H1 (cell line): ENCODE data around the gene FRMD4A. TPM values are rescaled to one million over a fixed set of nuclear protein-coding genes. Genes with fewer than 3 reads are reported as not detected.

Source experiments
- CTCF ChIA-PET: fragments of 300-600 bp; sonication (Branson Sonifier 250); formaldehyde crosslinking; loops from one replicate; lab custom pipeline; 2021; ENCODE audit not compliant: partially characterized antibody; lab: Charles Lee
- POLR2A ChIA-PET: fragments of 300-600 bp; sonication (Branson Sonifier 250); formaldehyde crosslinking; loops from one replicate; lab custom pipeline; 2021; ENCODE audit warnings: inconsistent platforms; ENCODE audit not compliant: partially characterized antibody; lab: Charles Lee
- DNase-seq, 2 experiments: peaks; one replicate each; pipeline versions ENCODE4 v3.0.0 to v3.0.0-alpha.2; 2010 to 2022; ENCODE audit warnings: low spot score in 2 of 2, low read depth in 1 of 2, mixed read lengths in 1 of 2
- FAIRE-seq: peaks from 2 replicates; lab custom pipeline; 2011; peaks lifted over from hg19 to GRCh38; lab: Jason Lieb, UNC
- H2AFZ ChIP-seq: 2 replicates; pipeline ENCODE4 v1.8.1; 2012; ENCODE audit warnings: low read length, inconsistent platforms
- H2AK5ac ChIP-seq: 2 replicates; pipeline ENCODE4 v1.6.1; 2013; ENCODE audit warnings: low read depth, low read length
- H2BK120ac ChIP-seq: replicated peaks from 2 replicates; pipeline ENCODE3; 2013; ENCODE audit warnings: low read depth, low read length, inconsistent platforms
- H2BK12ac ChIP-seq: 2 replicates; pipeline ENCODE4 v1.6.1; 2013; ENCODE audit warnings: low read depth, low read length
- H2BK15ac ChIP-seq: 2 replicates; pipeline ENCODE4 v1.6.1; 2013; ENCODE audit warnings: low read length
- H2BK20ac ChIP-seq: 2 replicates; pipeline ENCODE4 v1.6.1; 2013; ENCODE audit warnings: low read length
- H2BK5ac ChIP-seq: 2 replicates; pipeline ENCODE4 v1.6.1; 2013; ENCODE audit warnings: low read depth, low read length
- H3K14ac ChIP-seq: 2 replicates; pipeline ENCODE4 v1.6.1; 2013; ENCODE audit warnings: inconsistent platforms; ENCODE audit not compliant: insufficient read length
- H3K18ac ChIP-seq: 2 replicates; pipeline ENCODE4 v1.6.1; 2013; ENCODE audit warnings: low read length; ENCODE audit errors: extremely low read depth
- H3K23ac ChIP-seq: 2 replicates; pipeline ENCODE4 v1.6.1; 2013; ENCODE audit warnings: inconsistent platforms; ENCODE audit not compliant: insufficient read length
- H3K23me2 ChIP-seq: 2 replicates; pipeline ENCODE4 v1.6.1; 2013; ENCODE audit warnings: low read depth, low read length
- H3K27ac ChIP-seq: 2 replicates; pipeline ENCODE4 v1.6.1; 2011; ENCODE audit warnings: low read depth, low read length, inconsistent platforms
- H3K27me3 ChIP-seq, 4 experiments: replicated peaks in 1 of 4; 1 replicate in 1 of 4; 2 replicates in 3 of 4; pipeline versions ENCODE4 v1.6.1 to v1.8.1; 2011 to 2013; ENCODE audit warnings: low read length in 3 of 4, mild to moderate bottlenecking in 3 of 4, inconsistent platforms in 2 of 4, mixed read lengths in 2 of 4, moderate library complexity in 1 of 4; ENCODE audit not compliant: control insufficient read depth in 3 of 4, insufficient read depth in 3 of 4; ENCODE audit errors: extremely low read depth in 1 of 4
- H3K36me3 ChIP-seq, 4 experiments: 2 replicates each; pipeline versions ENCODE4 v1.6.1 to v1.8.1; 2011 to 2013; ENCODE audit warnings: mild to moderate bottlenecking in 4 of 4, low read length in 3 of 4, moderate library complexity in 2 of 4, control low read depth in 1 of 4, inconsistent platforms in 1 of 4; ENCODE audit not compliant: insufficient read depth in 4 of 4, control insufficient read depth in 2 of 4
- H3K4ac ChIP-seq: replicated peaks from 2 replicates; pipeline ENCODE3; 2013; ENCODE audit warnings: low read length, low read depth, mixed read lengths, inconsistent platforms; ENCODE audit not compliant: insufficient read length
- H3K4me1 ChIP-seq, 4 experiments: replicated peaks in 1 of 4; 1 replicate in 1 of 4; 2 replicates in 3 of 4; pipeline versions ENCODE4 v1.6.1 to v1.8.1; 2011 to 2013; ENCODE audit warnings: low read length in 3 of 4, inconsistent platforms in 2 of 4, mixed read lengths in 1 of 4; ENCODE audit not compliant: insufficient read depth in 4 of 4, control insufficient read depth in 3 of 4
- H3K4me2 ChIP-seq, 2 experiments: 2 replicates each; pipeline versions ENCODE4 v1.6.1 to v1.8.1; 2011 to 2013; ENCODE audit warnings: low read depth in 2 of 2, low read length in 2 of 2, control low read depth in 1 of 2, inconsistent platforms in 1 of 2, mild to moderate bottlenecking in 1 of 2; ENCODE audit not compliant: insufficient read depth in 1 of 2
- H3K4me3 ChIP-seq, 4 experiments: fragments of 200-600, 300-600 bp in 1 of 4; sonication (generic), shearing (Covaris generic), sonication (Bioruptor Twin) in 1 of 4; 2 replicates each; pipeline versions ENCODE4 v1.5.1 to v1.8.1; 2011 to 2016; ENCODE audit warnings: low read length in 4 of 4, low read depth in 3 of 4, control low read depth in 2 of 4, inconsistent platforms in 2 of 4, mild to moderate bottlenecking in 2 of 4, mixed read lengths in 1 of 4, moderate library complexity in 1 of 4; ENCODE audit not compliant: insufficient read depth in 2 of 4; ENCODE audit errors: extremely low read depth in 1 of 4
- H3K56ac ChIP-seq: replicated peaks from 2 replicates; pipeline ENCODE3; 2013; ENCODE audit warnings: low read depth, mild to moderate bottlenecking, mixed read lengths, low read length, inconsistent platforms; ENCODE audit not compliant: insufficient read length
- H3K79me1 ChIP-seq: 2 replicates; pipeline ENCODE4 v1.6.1; 2013; ENCODE audit warnings: low read depth, low read length, control low read depth
- H3K79me2 ChIP-seq, 2 experiments: 2 replicates each; pipeline versions ENCODE4 v1.6.1 to v1.8.1; 2012 to 2013; ENCODE audit warnings: low read length in 2 of 2, mild to moderate bottlenecking in 2 of 2, inconsistent platforms in 1 of 2; ENCODE audit not compliant: insufficient read depth in 2 of 2, control insufficient read depth in 1 of 2
- H3K9ac ChIP-seq, 4 experiments: replicated peaks in 1 of 4; 1 replicate in 1 of 4; 2 replicates in 3 of 4; pipeline versions ENCODE4 v1.6.1 to v1.8.1; 2011 to 2013; ENCODE audit warnings: low read depth in 3 of 4, low read length in 3 of 4, control low read depth in 2 of 4, mild to moderate bottlenecking in 2 of 4, moderate library complexity in 2 of 4, inconsistent platforms in 1 of 4; ENCODE audit errors: extremely low read depth in 1 of 4
- H3K9me3 ChIP-seq, 2 experiments: 2 replicates each; pipeline versions ENCODE4 v1.6.1 to v1.8.1; 2012 to 2013; ENCODE audit warnings: mild to moderate bottlenecking in 2 of 2, moderate library complexity in 2 of 2, control low read depth in 1 of 2, inconsistent platforms in 1 of 2, low read depth in 1 of 2, low read length in 1 of 2, mixed read lengths in 1 of 2; ENCODE audit not compliant: insufficient read depth in 2 of 2
- H4K20me1 ChIP-seq, 2 experiments: replicated peaks in 1 of 2; 2 replicates each; pipeline versions ENCODE3 to v1.8.1; 2011 to 2013; ENCODE audit warnings: inconsistent platforms in 2 of 2, low read length in 2 of 2, mild to moderate bottlenecking in 1 of 2; ENCODE audit not compliant: insufficient read depth in 2 of 2, control insufficient read depth in 1 of 2
- H4K5ac ChIP-seq: 2 replicates; pipeline ENCODE4 v1.6.1; 2013; ENCODE audit warnings: low read length, low read depth, mixed read lengths, inconsistent platforms; ENCODE audit not compliant: insufficient read length
- H4K8ac ChIP-seq: 2 replicates; pipeline ENCODE4 v1.8.0; 2013; ENCODE audit warnings: mild to moderate bottlenecking, moderate library complexity, low read length, inconsistent platforms; ENCODE audit not compliant: insufficient read depth; ENCODE audit errors: extremely low read depth
- H4K91ac ChIP-seq: replicated peaks from 2 replicates; pipeline ENCODE3; 2013; ENCODE audit warnings: low read length, mixed read lengths, inconsistent platforms; ENCODE audit not compliant: insufficient read length
- CBX8 ChIP-seq: fragments of 300-800, 300-1000 bp; sonication (generic); IDR thresholded peaks from 2 replicates; pipeline ENCODE4 v1.7.1; 2016; ENCODE audit warnings: low read depth, low read length, borderline replicate concordance
- CEBPB ChIP-seq: IDR thresholded peaks from 2 replicates; pipeline ENCODE4 v1.6.1; 2012; ENCODE audit warnings: low read depth, low read length
- CHD2 ChIP-seq: IDR thresholded peaks from 2 replicates; pipeline ENCODE4 v1.6.1; 2012; ENCODE audit warnings: low read length, improper control_type of control experiment
- EZH2 ChIP-seq: fragments of 200-600 bp; sonication (generic); IDR thresholded peaks from 2 replicates; pipeline ENCODE4 v1.7.1; 2012; ENCODE audit warnings: low read depth, mild to moderate bottlenecking, moderate library complexity, low read length, inconsistent platforms; ENCODE audit not compliant: severe bottlenecking
- FOSL1 ChIP-seq: IDR thresholded peaks from 2 replicates; pipeline ENCODE4 v1.6.1; 2011; ENCODE audit warnings: mild to moderate bottlenecking, low read depth, low read length, moderate library complexity; ENCODE audit not compliant: insufficient read depth
- KDM1A ChIP-seq: fragments of 200-600, 300-600 bp; sonication (generic); IDR thresholded peaks from 2 replicates; pipeline ENCODE4 v1.7.1; 2016; ENCODE audit warnings: mild to moderate bottlenecking, low read length, borderline replicate concordance
- KDM4A ChIP-seq: IDR thresholded peaks from one replicate; pipeline ENCODE4 v1.7.1; 2012; ENCODE audit warnings: low read depth, mild to moderate bottlenecking, moderate library complexity, low read length, inconsistent platforms; ENCODE audit not compliant: severe bottlenecking
- MAFK ChIP-seq: IDR thresholded peaks from 2 replicates; pipeline ENCODE4 v1.6.1; 2012; ENCODE audit warnings: low read depth, mild to moderate bottlenecking, improper control_type of control experiment, low read length
- NRF1 ChIP-seq: IDR thresholded peaks from 2 replicates; pipeline ENCODE4 v1.6.1; 2011; ENCODE audit warnings: mild to moderate bottlenecking, low read depth, low read length, improper control_type of control experiment
- POLR2A ChIP-seq, 2 experiments: IDR thresholded peaks; 1 replicate in 1 of 2; 2 replicates in 1 of 2; pipeline ENCODE4 v1.6.1; 2011; ENCODE audit warnings: low read depth in 2 of 2, low read length in 2 of 2, mild to moderate bottlenecking in 2 of 2; ENCODE audit errors: control extremely low read depth in 1 of 2
- POLR2AphosphoS5 ChIP-seq: IDR thresholded peaks from 2 replicates; pipeline ENCODE4 v1.6.1; 2011; ENCODE audit warnings: low read depth, low read length
- RFX5 ChIP-seq: IDR thresholded peaks from 2 replicates; pipeline ENCODE4 v1.6.1; 2011; ENCODE audit warnings: low read depth, low read length, improper control_type of control experiment, borderline replicate concordance
- RXRA ChIP-seq: IDR thresholded peaks from 2 replicates; pipeline ENCODE4 v1.6.1; 2011; ENCODE audit warnings: low read depth, mild to moderate bottlenecking, low read length, moderate library complexity; ENCODE audit not compliant: insufficient read depth
- TAF7 ChIP-seq: optimal IDR thresholded peaks from 2 replicates; pipeline ENCODE3; 2011; ENCODE audit warnings: low read depth, mild to moderate bottlenecking, inconsistent platforms, low read length, moderate library complexity, borderline replicate concordance
- WGBS, 2 experiments: shearing (Covaris generic) in 1 of 2; methylation state at CpG; one replicate each; pipeline versions ENCODE4 v1.1.6 to v1.1.7; 2013 to 2015; ENCODE audit warnings: low lambda C conversion rate in 2 of 2, mixed read lengths in 2 of 2, inconsistent platforms in 1 of 2, low coverage in 1 of 2, missing lambda C conversion rate in 1 of 2; ENCODE audit not compliant: insufficient replicate concordance in 2 of 2, insufficient coverage in 1 of 2, insufficient read length in 1 of 2; ENCODE audit errors: extremely low coverage in 1 of 2, missing lambda C conversion rate in 1 of 2; 5-methylcytosine and 5-hydroxymethylcytosine counted together
- polyA plus RNA-seq, 7 experiments: library from polyadenylated mRNA; depleted of rRNA in 3 of 7; stranded (reverse) in 5 of 7; unstranded in 2 of 7; fragments of >200 nt in 5 of 7; fragments of 200-250 nt in 2 of 7; gene quantifications; 1 replicate in 5 of 7; 2 replicates in 1 of 7; 4 replicates in 1 of 7; pipeline versions ENCODE4 v1.2.1 to v1.2.3, GENCODE V29; 2011 to 2013; ENCODE audit warnings: missing spikeins in 2 of 7, mixed read lengths in 2 of 7
- total RNA-seq: library from RNA; stranded (reverse); fragmentation: NEBNext Ultra II Directional; extraction: Animal tissue kit (Norgen Biotek cat#: 25700); gene quantifications from 2 replicates; pipeline ENCODE4 v1.2.1, GENCODE V29; 2021
- TF ChIP-seq, protein P1 (sequence below): IDR thresholded peaks from 2 replicates; pipeline ENCODE4 v1.6.1; 2011; ENCODE audit warnings: low read depth, mild to moderate bottlenecking, low read length; ENCODE audit not compliant: insufficient read depth

FRMD4A gene
- total and polyA plus RNA-seq, 2 of the 8 experiments (the other 6 are each of a cell fraction or from before 2014, with no cell fraction given): 38.6 to 39.6 TPM

GRCh38 chr10:13915710-13916109 is 415.0 kb downstream of the FRMD4A start:
- CTCF ChIA-PET: interaction anchor here (0.7 kb wide), 1 partner anchor 12 kb away, joined by 3 read pairs; no protein-coding TSS in a partner anchor
- POLR2A ChIA-PET: no interaction called here

More at GRCh38 chr10:13915710-13916109, 415.0 kb downstream of the FRMD4A start:
- peaks cover 0 to 2% (median 0%) of the 10 kb centered on the region in 4 experiments; a peak in 1 of 7 replicates for H3K4me1 ChIP-seq
- H4K8ac ChIP-seq: no peak overlapping the region
- H3K27me3 ChIP-seq: no peaks in the 10 kb centered on the region
- no peak overlapping the region for H3K23ac ChIP-seq
- no peak overlapping the region for H2BK20ac ChIP-seq
- no peak overlapping the region for H3K14ac ChIP-seq
- H4K5ac ChIP-seq: no peak overlapping the region
- H2BK15ac ChIP-seq: no peak overlapping the region
- no peak overlapping the region for H2BK120ac ChIP-seq
- no peaks in the 10 kb centered on the region for H3K79me2 ChIP-seq
- no peaks in the 10 kb centered on the region for H3K23me2 ChIP-seq
- H2AK5ac ChIP-seq: no peak overlapping the region
- no peaks in the 10 kb centered on the region for H3K79me1 ChIP-seq
- H3K18ac ChIP-seq: no peak overlapping the region
- no peak overlapping the region for H4K91ac ChIP-seq
- H2AFZ ChIP-seq: no peak overlapping the region
- no peak for FAIRE-seq
- no peak overlapping the region for H3K56ac ChIP-seq
- H2BK12ac ChIP-seq: no peak overlapping the region
- H3K36me3 ChIP-seq: no peaks in the 10 kb centered on the region
- WGBS, 2 experiments: 92% methylated on average over 7 of the region's 7 CpGs; no CpG with 5 or more reads in 1 of the 2 experiments
- no peaks in the 10 kb centered on the region for H3K9me3 ChIP-seq
- H3K9ac ChIP-seq: no peak overlapping the region
- H3K27ac ChIP-seq: no peak overlapping the region
- no peak overlapping the region for H3K4ac ChIP-seq
- DNase-seq: no peak
- H2BK5ac ChIP-seq: no peak overlapping the region
- no peak overlapping the region for H3K4me2 ChIP-seq
- H3K4me3 ChIP-seq: no peak overlapping the region
- H4K20me1 ChIP-seq: no peaks in the 10 kb centered on the region
- TF ChIP-seq NRF1 (no peak), CEBPB (no peak), KDM4A (no peak), RXRA (no peak), TAF7 (no peak), EZH2 (no peak), POLR2A (IDR thresholded peaks at IDR 0.05; ENCODE audit: control extremely low read depth in 1 of 2, low read depth in 2 of 2, low read length in 2 of 2) (no peak), CHD2 (no peak), RFX5 (no peak), POLR2AphosphoS5 (no peak), CBX8 (no peak), KDM1A (no peak), FOSL1 (no peak), MAFK (no peak)
- TF ChIP-seq, protein P1, sequence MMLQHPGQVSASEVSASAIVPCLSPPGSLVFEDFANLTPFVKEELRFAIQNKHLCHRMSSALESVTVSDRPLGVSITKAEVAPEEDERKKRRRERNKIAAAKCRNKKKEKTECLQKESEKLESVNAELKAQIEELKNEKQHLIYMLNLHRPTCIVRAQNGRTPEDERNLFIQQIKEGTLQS: no peak
